GM18499 (cell line): ENCODE measurements around the gene PARD6B.
"Not testable (repeated sequence)": the region's sequence is repeated elsewhere in the genome, so short reads cannot be mapped to it uniquely, and the experiment has no call there.

Experiments used
- ATAC-seq: cut with Tn5 transposase; IDR thresholded peaks from one replicate; pipeline ENCODE4 v1.9.1; 2021; ENCODE audit warnings: moderate number of reproducible peaks; ENCODE audit not compliant: insufficient read depth, unreplicated experiment

PARD6B gene

GRCh38 chr20:50703651-50704438, 27.5 kb upstream of the PARD6B start:
- ATAC-seq = not testable (repeated sequence)

GRCh38 chr20:50704514-50704913, 26.9 kb upstream of the PARD6B start:
- ATAC-seq = no peak

- no peak for ATAC-seq
Observed at GRCh38 chr20:50704971-50705370, 26.4 kb upstream of the PARD6B start.

- no peak for ATAC-seq
Observed at GRCh38 chr20:50708845-50709635, 22.3 kb upstream of the PARD6B start.

GRCh38 chr20:50709636-50709973, 21.8 kb upstream of the PARD6B start:
- ATAC-seq = no peak

- ATAC-seq = no peak
Observed at GRCh38 chr20:50710492-50711063, 20.8 kb upstream of the PARD6B start.

- no peak for ATAC-seq
Observed at GRCh38 chr20:50711113-50711825, 20.1 kb upstream of the PARD6B start.

GRCh38 chr20:50712771-50713656, 18.4 kb upstream of the PARD6B start:
- ATAC-seq = no peak

GRCh38 chr20:50713657-50714101, 17.7 kb upstream of the PARD6B start:
- ATAC-seq = no peak

GRCh38 chr20:50714426-50714825, 17.0 kb upstream of the PARD6B start:
- ATAC-seq = not testable (repeated sequence)

- ATAC-seq = no peak
Observed at GRCh38 chr20:50715694-50716093, 15.7 kb upstream of the PARD6B start.

GRCh38 chr20:50716518-50716917, 14.9 kb upstream of the PARD6B start:
- no peak for ATAC-seq

GRCh38 chr20:50717312-50717711, 14.1 kb upstream of the PARD6B start:
- no peak for ATAC-seq

GRCh38 chr20:50717974-50718761, 13.2 kb upstream of the PARD6B start:
- ATAC-seq = no peak

GRCh38 chr20:50719328-50719727, 12.1 kb upstream of the PARD6B start:
- no peak for ATAC-seq

- ATAC-seq = no peak
Observed at GRCh38 chr20:50720026-50720425, 11.4 kb upstream of the PARD6B start.

GRCh38 chr20:50720582-50720981, 10.8 kb upstream of the PARD6B start:
- no peak for ATAC-seq

GRCh38 chr20:50721881-50722281, 9.5 kb upstream of the PARD6B start:
- no peak for ATAC-seq
